NCI-H1092 treated with DMSO at 0.1 percent for 48 hours (cell line): Measurements from ENCODE around the gene SPATA18.
"Not testable (repeated sequence)": the region's sequence is repeated elsewhere in the genome, so short reads cannot be mapped to it uniquely, and the experiment has no call there.

Source experiments
- DNase-seq: peaks from one replicate; lab custom pipeline; 2025; lab: John Stamatoyannopoulos, UW

The SPATA18 gene

GRCh38 chr4:52051615-52052474 lies 741 bp downstream of the SPATA18 start:
- peak; percentile 12 for DNase-seq

- DNase-seq = no peak
These were observed 1.3 kb downstream of the SPATA18 start for GRCh38 chr4:52052475-52052780.

GRCh38 chr4:52054254-52054653 lies 3.1 kb downstream of the SPATA18 start:
- DNase-seq = no peak

GRCh38 chr4:52057196-52057595 lies 6.1 kb downstream of the SPATA18 start:
- DNase-seq = no peak

- DNase-seq = no peak
These were observed 7.2 kb downstream of the SPATA18 start for GRCh38 chr4:52058275-52058674.

- no peak for DNase-seq
These were observed 8.3 kb downstream of the SPATA18 start for GRCh38 chr4:52059372-52059771.

GRCh38 chr4:52069571-52069970 lies 18.5 kb downstream of the SPATA18 start:
- no peak for DNase-seq

- no peak for DNase-seq
These were observed 20.9 kb downstream of the SPATA18 start for GRCh38 chr4:52071791-52072546.

- DNase-seq = no peak
These were observed 25.6 kb downstream of the SPATA18 start for GRCh38 chr4:52076731-52077130.

GRCh38 chr4:52079659-52080058 lies 28.6 kb downstream of the SPATA18 start:
- no peak for DNase-seq

- no peak for DNase-seq
These were observed 30.1 kb downstream of the SPATA18 start for GRCh38 chr4:52081216-52081615.

GRCh38 chr4:52086425-52086824 lies 35.3 kb downstream of the SPATA18 start:
- not testable (repeated sequence) for DNase-seq

- DNase-seq = no peak
These were observed 40.7 kb downstream of the SPATA18 start for GRCh38 chr4:52091801-52092200.

GRCh38 chr4:52093466-52093865 lies 42.4 kb downstream of the SPATA18 start:
- no peak for DNase-seq

- no peak for DNase-seq
These were observed 43.5 kb downstream of the SPATA18 start for GRCh38 chr4:52094376-52095145.

- no peak for DNase-seq
These were observed 44.3 kb downstream of the SPATA18 start for GRCh38 chr4:52095374-52095773.

GRCh38 chr4:52096048-52096447 lies 44.9 kb downstream of the SPATA18 start:
- DNase-seq = no peak

GRCh38 chr4:52098618-52099017 lies 47.5 kb downstream of the SPATA18 start:
- peak; percentile 18 for DNase-seq

GRCh38 chr4:52099860-52100461 lies 48.9 kb downstream of the SPATA18 start:
- DNase-seq = no peak

- DNase-seq = no peak
These were observed 51.5 kb downstream of the SPATA18 start for GRCh38 chr4:52102587-52102986.

- DNase-seq = peak; percentile 20
These were observed 52.2 kb downstream of the SPATA18 start for GRCh38 chr4:52103319-52103718.

GRCh38 chr4:52105276-52105675 lies 54.2 kb downstream of the SPATA18 start:
- no peak for DNase-seq
